ENCODE measurements around the gene NTM.

GRCh38 chr11:132249256-132249655 is 878.8 kb downstream of the NTM start:
- TF ChIP-seq POLR2A (IDR thresholded peaks at IDR 0.05) (no peak), CTCF (IDR thresholded peaks at IDR 0.05) (no peak)
